GM21717 (cell line): Measurements from ENCODE around the gene ANGPTL8.

Experiments used
- ATAC-seq: cut with Tn5 transposase; IDR thresholded peaks from one replicate; pipeline ENCODE4 v1.9.1; 2021; ENCODE audit warnings: mild to moderate bottlenecking, moderate library complexity; ENCODE audit not compliant: unreplicated experiment

The ANGPTL8 gene

DNA sequence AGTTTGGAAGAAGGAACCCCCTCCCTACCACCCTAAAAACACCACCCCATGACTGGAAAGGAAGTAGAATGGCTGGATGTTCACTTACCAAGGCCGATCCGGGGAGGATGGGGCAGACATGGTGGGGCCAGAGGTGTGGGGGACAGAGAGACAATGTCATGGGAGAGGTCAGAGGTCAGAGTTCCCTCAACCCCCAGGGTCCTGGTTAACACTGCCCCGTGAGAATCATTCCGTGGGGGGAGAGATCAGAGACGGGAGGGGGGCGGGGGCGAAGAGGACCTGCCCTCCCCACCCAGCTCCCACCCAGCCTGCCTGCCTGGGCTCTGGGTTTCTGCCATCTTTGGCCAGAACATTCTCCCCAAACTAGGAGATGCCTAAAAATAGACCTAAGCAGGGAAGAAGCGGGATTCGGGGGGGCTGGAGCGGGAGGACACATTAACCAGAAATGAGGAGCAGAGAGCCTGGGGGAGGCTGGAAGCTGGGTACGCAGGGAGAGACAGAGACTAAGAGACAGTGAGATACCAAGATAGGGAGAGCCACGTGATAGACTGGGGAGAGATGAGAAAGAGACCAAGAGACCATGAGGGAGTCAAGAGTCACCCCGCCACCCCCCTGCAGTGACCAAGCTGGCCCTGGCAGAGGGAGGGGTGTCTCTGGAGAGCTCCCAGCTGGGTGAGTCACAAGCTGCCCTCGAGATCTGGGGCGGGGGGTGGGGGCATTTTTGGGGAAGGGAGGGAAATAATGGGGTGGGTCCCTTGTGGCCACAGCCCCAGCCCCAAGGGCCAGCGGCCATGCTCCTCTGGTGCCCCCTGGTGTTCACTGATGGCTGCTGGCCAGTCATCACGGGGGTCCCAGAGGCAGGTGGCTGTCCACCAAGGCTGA, 36.0 kb upstream of the ANGPTL8 start:
- ATAC-seq: no peak

DNA sequence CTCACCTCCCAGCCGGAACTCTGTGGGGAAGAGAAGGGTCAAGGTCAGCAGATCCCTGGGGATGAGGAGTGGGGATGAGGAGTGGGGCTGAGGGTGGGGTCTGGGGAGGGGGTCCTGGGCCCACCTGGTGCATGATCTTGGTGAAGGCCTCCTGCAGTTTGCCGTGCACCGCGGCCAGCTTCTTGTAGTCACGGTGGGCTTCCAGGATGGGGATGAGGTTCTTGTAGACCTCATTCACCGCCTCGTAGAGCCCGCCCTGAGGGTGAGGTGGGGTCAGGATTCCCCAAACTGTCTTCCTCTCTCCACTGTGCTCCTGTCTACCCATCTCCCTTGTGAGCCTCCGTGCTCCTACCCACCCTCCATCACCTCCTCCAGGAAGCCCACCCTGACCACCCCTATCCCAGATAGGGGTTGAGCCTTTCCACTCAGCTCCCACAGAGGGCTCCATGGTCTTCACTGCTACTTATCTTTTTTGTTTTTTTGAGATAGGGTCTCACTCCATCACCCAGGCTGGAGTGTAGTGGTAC, 35.3 kb upstream of the ANGPTL8 start:
- ATAC-seq: no peak

DNA sequence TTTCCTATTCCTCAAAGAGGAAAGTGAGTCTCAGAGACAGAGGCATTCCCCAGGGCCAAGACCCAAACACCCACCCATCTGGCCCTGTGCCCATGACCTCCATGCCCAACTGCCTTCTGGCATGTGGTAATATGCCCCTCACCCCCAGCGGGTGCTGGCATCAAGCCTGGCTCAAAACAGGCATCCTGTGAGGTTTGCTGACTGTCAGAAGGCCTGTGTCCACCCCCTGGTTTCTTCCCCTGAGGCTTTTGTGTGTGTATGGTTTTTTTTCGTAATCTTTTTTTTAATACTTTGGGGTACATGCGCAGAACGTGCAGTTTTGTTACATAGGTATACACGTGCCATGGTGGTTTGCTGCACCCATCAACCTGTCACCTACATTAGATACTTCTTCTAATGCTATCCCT, 34.5 kb upstream of the ANGPTL8 start:
- no peak for ATAC-seq

DNA sequence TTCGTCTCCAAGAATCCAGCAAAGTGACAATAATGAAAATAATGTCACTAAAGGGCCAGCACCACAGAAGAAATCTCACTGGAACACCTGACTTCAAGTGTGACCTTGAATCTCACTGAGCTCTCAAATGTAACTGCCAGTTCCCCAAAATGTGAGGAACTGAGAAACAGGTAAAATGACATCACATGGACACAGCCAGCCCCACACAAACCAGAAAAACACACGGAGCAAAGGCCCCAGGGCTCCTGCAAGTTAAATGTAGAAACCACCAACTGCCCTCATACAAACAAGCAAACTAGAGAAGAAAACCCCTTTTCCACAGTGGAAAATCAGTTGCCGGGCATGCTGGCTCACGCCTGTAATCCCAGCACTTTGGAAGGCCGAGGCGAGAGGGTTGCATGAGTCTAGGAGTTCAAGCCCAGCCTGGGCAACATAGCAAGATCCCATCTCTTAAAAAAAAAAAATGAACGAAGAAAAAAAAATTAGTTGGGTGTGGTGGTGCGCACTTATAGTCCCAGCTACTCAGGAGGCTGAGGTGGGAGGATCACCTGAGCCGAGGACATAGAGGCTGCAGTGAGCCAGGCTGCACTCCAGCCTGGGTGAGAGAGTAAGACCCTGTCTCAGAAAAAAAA, 33.4 kb upstream of the ANGPTL8 start:
- ATAC-seq: no peak

DNA sequence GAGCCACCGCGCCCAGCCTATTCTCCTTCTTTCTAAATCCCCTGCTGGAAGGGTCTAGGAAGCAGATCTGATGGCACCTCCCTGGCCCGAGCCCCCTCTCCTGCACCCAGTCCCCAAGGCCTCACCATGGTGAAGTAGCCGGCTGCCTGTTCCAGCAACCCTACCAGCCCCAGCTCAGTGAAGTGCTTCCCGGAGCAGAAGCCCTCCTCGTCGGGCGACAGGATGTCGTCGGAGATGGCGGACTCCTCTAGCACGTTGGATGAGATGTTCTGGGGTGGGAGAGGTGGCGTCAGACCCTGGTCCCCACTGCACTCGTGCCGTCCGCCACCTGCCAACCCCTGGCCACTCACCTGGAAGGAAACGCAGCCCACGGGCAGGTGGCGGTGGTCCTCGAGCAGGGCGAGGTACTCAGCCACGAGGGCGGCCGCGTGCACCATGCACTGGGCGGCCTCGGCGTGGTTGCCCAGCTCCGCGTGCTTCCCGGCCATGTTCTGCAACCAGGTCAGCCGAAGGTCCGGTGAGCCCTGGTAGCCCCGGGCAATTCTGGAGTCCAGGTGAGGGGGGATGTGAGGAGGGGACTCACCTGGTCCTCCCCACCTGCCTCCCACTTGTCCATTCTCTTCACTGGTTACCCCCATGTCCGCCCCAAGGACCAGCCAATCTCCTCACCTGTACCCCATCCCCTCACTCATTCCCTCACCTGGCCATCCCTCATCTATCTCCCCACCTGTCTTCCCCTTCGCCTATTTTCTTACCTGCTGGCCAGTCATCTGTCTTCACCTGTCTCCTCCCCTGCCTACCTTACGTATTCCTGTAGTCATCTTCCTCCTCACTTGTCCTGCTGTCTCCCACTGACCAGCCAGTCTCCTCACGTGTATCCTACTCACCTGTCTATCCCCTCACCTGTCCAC, 30.6 kb upstream of the ANGPTL8 start:
- ATAC-seq: no peak

DNA sequence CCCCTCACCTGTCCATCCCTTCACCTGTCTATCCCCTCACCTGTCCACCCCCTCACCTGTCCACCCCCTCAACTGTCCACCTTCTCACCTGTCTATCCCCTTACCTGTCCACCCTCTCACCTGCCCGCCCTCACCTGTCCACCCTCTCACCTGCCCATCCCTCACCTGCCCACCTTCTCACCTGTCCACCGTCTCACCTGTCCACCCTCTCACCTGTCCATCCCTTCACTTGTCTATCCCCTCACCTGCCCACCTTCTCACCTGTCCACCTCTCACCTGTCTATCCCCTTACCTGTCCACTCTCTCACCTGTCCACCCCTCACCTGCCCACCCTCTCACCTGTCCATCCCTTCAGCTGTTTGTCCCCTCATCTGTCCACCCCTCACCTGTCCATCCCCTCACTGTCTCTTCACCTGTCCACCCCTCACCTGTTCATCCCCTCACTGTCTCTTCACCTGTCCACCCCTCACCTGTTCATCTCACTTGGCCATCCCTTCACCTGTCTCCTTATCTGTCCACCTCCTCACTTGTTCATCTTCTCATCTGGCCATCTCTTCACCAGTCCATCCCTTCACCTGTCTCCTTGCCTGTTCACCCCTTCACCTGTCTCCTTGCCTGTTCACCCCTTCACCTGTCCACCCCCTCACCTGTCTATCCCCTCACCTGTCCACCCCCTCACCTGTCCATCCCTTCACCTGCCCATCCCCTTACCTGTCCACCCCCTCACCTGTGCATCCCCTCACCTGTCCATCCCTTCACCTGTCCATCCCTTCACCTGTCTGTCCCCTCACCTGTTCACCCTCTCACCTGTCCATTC, 29.4 kb upstream of the ANGPTL8 start:
- no peak for ATAC-seq

DNA sequence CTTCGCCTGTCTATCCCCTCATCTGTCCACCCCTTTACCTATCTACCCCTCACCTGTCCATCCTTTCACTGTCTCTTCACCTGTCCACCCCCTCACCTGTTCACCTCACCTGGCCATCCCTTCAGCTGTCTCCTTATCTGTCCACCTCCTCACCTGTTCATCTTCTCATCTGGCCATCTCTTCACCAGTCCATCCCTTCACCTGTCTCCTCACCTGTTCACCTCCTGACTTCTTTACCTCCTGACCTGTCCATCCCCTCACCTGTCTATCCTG, 28.8 kb upstream of the ANGPTL8 start:
- no peak for ATAC-seq

DNA sequence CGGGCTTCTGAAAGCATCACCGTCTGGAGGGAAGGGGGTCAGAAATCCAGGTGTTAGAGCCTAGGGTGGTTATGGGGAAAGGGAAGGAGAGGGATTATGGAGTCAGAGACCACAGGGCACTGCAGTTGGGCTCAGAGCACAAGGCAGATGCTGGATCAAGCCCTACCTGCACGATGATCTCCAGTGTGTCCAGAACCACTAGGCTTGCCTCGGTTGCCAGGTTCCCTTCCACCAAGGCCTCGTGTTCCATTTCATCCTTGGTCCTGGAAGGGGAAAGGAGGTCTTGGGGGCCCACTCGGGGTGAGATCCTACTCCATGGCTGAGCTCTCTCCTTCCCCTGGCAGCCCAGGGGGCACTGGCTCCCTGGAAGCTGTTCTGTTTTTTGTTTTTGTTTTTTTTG, 25.0 kb upstream of the ANGPTL8 start:
- ATAC-seq: no peak

DNA sequence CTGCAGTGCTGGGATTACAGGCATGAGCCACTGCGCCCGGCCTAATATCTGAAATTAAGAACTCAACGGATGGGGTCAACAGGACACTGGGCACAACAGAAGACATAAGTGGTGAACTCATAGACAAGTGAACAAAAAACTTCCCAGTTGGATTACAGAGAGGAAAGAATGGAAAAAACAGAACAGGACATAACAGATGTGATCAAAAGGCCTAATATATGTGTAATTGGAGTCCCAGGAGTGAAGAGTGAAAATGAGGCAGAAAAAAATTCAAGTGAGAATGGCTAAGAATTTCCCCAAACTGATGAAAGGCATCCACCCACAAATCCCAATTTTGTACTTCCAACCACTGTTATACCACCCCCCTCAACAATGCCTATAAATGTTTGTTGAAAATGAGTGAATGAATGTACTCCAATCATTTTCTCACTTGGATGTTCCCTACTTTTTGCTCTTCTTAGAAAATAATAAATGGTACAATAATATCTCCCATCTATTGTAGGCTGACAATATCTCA, 18.3 kb upstream of the ANGPTL8 start:
- ATAC-seq: no peak

DNA sequence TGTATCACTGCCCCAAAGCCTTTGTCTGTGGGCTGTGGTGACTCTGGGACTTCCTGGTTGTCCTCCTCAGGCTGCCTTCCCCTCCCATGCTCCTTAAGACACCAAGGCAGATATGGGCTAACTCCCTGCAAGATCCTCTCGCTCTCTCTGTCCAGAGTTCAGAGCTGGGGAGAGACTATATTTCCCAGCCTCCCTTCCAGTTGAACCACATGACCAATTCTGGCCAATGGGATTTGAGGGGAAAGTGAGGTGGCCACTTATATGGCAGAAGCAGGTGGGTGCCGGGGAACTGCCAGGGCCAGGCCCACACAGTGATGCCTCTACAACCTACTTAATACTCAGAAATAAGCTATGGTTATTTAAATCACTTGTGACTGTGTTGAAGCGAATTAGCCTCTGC, 16.2 kb upstream of the ANGPTL8 start:
- no peak for ATAC-seq

DNA sequence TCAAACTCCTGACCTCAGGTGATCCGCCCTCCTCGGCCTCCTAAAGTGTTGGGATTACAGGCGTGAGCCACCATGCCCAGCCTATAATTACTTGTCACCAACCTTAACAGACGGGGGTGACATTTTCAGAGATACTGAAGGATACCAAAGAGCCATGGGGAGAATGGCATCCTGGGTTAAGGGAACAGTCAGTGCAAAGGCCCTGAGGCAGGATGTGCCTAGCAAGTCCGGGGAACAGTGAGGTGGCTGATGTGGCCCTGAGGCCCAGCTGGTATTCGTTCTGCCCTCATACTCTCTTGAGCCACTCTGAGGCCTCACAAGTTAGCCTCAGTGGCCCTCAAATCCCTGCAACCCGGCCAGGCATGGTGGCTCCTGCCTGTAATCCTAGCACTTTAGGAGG, 15.0 kb upstream of the ANGPTL8 start:
- ATAC-seq: no peak

DNA sequence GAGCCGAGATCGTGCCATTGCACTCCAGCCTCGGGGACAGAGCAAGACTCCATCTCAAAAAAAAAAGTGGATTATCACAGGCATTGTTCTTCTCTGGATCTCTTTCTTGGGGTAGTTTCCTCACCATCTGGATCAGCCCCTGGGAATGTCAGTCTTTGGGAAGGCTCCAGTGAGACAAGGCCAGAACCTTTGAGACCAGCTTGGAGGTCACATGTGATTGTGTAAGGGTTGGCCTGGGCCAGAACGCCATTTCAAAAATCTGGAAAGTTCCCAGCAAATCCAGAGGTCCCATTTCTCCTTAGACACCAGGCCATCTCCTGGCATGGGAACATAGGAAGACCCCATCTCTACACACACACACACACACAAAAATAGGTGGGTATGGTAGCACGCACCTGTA, 14.2 kb upstream of the ANGPTL8 start:
- no peak for ATAC-seq

DNA sequence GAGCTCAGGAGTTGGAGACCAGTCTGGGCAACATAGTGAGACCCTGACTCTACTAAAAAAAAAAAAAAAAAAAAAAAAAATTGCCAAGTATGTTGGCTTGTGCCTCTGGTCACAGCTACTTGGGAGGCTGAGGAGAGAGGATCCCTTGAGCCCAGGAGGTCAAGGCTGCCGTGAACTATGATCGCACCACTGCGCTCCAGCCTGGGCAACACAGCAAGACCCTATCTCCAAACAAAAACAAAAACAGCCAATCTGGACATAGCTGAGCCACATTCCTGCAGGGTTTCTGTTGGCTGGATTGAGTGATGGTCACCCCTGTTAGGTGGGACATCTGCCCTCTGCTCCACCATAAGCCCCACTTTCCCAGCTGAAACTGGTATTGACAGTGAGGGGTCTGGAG, 13.6 kb upstream of the ANGPTL8 start:
- no peak for ATAC-seq

DNA sequence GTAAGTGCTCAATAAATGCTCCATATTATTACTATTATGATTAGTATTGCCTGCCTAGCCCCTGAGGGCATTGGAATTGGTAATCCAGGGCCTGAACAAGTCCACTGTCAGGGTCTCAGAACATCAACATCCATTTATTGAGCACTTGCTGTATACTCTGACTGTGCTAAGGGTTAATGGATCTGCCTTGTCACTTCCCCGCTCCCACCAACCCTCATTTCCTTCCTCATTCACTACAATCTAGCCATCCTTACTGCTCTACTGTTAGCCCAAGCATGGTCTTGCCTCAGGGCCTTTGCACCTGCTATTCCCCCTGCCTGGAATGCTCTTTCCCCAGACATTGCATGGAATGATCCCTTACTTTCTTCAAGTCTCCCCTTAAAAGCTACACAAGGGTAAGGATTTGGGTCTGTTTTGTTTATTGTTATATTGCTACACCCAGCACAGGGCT, 12.7 kb upstream of the ANGPTL8 start:
- no peak for ATAC-seq

DNA sequence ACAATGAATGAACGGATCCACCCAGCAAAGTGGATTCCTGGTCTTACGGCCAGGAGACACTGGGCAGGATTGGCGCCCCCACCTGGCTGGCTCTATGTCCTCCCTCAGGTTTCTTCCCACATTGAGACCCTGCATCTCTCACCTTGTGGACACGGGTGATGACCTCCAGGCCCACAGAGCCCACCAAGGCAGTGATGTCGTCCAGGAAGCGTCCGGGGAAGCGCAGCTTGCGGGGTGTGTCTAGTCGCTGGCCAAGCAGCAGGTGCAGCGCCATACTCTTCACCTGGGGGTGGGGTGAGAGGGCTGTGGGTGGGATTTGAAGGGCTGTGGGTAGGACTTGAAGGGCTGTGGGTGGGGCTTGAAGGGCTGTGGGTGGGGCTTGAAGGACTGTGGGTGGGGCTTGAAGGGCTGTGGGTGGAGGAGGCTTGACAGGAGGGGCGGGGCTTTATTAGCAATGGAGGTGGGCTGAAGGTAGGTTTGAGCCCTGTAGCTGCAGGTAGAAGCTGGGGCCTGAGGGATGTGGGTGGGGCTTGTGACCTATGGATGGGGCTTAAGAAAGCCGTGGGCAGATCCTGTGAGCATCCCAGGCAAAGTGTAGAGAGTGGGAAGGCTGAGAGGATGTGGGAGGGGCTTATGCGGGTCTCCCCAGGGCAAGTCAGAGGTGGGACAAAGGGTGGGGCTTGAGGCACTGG, 12.1 kb upstream of the ANGPTL8 start:
- ATAC-seq: no peak

DNA sequence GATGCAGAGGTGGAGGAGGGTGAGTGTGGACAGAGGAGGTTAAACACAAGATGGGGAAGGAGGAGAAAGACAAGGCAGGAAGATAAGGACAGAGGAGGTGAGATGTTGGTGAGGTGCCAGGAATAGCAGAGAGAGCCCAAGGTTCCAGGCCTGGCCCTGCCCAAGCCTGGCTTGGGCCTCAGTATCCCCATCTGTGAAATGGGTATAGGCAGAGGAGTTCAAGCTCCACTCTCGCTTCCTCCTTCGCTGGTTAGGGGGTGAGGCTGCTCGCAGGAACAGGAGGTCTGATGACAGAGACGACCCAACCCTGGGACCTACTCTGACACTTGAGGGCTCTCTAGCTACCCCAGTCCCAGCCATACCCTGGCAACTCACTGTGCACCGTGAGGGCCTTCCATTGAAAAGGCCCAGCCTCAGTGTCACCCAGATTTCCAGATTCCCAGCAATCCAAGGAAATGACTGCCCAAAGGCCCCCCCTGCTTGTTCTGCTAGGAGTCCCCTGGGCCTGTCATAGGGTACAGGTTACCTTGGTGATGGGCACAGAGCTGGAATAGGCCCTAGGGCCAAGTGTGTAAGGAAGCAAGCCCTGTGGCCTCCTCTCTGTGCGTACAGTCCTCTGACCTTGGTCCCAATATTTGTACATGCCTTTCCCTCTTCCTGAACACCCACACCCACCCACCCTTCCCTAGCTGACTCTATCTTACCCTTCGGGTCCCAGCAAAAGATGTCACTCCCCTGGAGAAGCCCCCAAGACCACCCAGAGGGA, 8.6 kb upstream of the ANGPTL8 start:
- no peak for ATAC-seq

DNA sequence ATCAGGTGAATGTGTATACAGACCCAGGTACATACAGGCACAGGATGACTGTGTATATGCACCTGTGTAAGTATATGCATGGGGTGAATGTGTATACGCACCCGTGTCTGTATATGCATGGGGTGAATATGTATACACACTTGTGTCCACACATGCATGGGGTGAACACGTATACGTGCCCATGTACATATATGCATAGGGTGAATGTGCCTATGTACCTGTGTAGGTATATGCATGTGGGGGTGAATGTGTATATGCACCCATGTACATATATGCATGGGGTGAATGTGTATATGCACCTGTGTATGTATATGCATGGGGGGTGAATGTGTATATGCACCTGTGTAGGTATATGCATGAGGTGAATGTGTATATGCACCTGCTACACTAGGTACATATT, 6.9 kb upstream of the ANGPTL8 start:
- no peak for ATAC-seq

DNA sequence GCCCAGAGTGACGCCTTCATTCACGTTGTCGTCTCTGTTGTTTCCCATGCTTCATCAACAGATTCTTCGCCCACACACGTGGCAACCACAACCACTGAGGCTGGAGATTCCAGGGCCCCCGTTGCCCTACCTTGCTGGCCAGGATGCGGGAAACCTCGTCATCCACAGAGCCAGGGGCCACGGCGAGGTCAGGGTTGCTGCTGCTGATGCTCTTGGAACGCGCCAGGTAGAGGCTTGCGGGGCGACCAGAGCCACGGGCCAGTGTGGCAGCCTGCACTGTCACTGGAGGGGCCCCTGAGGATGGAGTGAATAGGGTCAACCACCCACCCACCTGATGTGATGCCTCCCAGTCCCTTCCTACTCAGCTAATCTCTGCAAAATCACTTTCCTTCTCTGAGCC, 6.3 kb upstream of the ANGPTL8 start:
- no peak for ATAC-seq

DNA sequence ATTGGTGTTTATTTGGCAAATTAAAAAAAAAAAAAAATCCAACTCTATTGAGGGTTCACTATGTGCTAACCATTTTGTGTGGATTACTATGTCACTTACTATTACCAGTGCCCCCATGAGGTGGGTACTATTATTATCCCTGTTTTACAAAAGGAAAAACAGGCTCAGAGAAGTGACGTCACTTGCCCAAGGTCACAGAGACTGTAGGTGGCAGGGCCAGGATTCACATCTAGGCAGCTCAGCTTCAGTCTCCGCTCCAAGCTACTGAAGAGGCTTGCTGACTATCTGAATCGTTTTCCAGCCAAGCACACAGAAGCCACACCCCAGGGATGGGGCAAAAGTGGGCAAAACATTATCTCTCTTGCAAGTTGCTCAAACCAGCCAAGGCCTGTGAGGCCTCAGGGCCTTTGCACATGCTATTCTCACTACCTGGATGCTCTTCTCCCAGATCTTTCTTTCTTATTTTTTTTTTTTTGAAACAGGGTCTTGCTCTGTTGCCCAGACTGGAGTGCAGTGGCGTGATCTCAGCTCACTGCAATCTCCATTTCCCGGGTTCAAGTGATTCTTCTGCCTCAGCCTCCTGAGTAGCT, 4.8 kb upstream of the ANGPTL8 start:
- no peak for ATAC-seq
